NCI-H2081 (cell line): Measurements from ENCODE around the gene RBBP8NL.
"Not testable (repeated sequence)": the region's sequence is repeated elsewhere in the genome, so short reads cannot be mapped to it uniquely, and the experiment has no call there.

Experiments used
- DNase-seq, 2 experiments: peaks; one replicate each; lab custom pipeline; 2025; lab: John Stamatoyannopoulos, UW

The RBBP8NL gene

GRCh38 chr20:62374331-62375152 lies 52.8 kb downstream of the RBBP8NL start:
- DNase-seq, result no peak

GRCh38 chr20:62373631-62374179 lies 53.6 kb downstream of the RBBP8NL start:
- DNase-seq, result not testable (repeated sequence)

- no peak for DNase-seq
These were observed 55.0 kb downstream of the RBBP8NL start for GRCh38 chr20:62372042-62372993.

- DNase-seq, result no peak
These were observed 55.7 kb downstream of the RBBP8NL start for GRCh38 chr20:62371588-62372041.

GRCh38 chr20:62370807-62371587 lies 56.3 kb downstream of the RBBP8NL start:
- no peak for DNase-seq

- no peak for DNase-seq
These were observed 57.1 kb downstream of the RBBP8NL start for GRCh38 chr20:62370115-62370806.

- DNase-seq, result no peak
These were observed 57.6 kb downstream of the RBBP8NL start for GRCh38 chr20:62369815-62370114.

GRCh38 chr20:62368976-62369814 lies 58.1 kb downstream of the RBBP8NL start:
- DNase-seq, result no peak

GRCh38 chr20:62368392-62368975 lies 58.9 kb downstream of the RBBP8NL start:
- DNase-seq, result no peak

GRCh38 chr20:62367633-62368391 lies 59.5 kb downstream of the RBBP8NL start:
- DNase-seq, result no peak

GRCh38 chr20:62367136-62367632 lies 60.2 kb downstream of the RBBP8NL start, which contains the start of gene LAMA5:
LAMA5 (minus strand) TSS chr20:62367312; CDS start chr20:62367245, 67 bp downstream.
- DNase-seq, result peak in 1 of 2 experiments; percentile 24

GRCh38 chr20:62366370-62367135 lies 60.8 kb downstream of the RBBP8NL start:
- DNase-seq, result peak in 1 of 2 experiments; percentile 19

GRCh38 chr20:62365814-62366369 lies 61.4 kb downstream of the RBBP8NL start:
- no peak for DNase-seq

GRCh38 chr20:62364911-62365736 lies 62.2 kb downstream of the RBBP8NL start:
- no peak for DNase-seq

GRCh38 chr20:62363920-62364851 lies 63.2 kb downstream of the RBBP8NL start:
- DNase-seq, result no peak
